ENCODE measurements around the gene DCST2.

Gene DCST2

DNA sequence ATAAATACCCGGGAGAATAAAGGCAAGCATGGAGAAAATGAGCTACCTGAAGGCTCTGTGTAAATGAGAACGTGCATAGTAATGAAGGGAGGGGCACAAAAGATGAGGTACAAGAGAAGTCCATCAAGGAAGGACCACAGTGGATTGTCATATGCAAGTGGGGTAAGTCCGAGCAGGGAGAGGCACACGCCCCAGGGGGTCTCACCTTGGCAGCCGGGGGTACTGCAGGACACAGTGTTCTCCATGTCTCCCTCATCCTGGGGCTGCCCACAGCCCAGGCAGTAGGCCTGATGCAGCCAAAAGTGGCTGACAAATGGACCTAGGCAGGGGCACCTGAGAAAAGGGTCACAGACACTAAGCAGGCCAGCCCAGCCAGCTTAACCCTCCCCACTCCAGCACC, 10.0 kb downstream of the DCST2 start:
- DNase-seq: no peak

DNA sequence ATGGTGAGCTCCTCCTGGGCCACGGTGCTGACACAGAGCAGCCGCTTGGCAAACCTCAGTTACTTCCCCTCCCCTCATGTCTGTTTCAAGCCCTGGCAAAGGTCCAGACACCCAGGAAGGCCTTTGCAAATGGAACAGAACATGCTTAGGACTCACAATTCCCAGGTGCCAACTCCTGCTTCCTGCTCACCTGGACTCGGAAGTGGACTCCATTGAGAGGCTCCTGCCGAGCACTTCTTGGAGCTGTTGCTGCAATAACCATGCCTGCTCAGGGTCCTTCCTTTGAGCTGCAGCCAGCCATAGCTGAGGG, 10.7 kb downstream of the DCST2 start:
- peak; percentile 74 for DNase-seq

DNA sequence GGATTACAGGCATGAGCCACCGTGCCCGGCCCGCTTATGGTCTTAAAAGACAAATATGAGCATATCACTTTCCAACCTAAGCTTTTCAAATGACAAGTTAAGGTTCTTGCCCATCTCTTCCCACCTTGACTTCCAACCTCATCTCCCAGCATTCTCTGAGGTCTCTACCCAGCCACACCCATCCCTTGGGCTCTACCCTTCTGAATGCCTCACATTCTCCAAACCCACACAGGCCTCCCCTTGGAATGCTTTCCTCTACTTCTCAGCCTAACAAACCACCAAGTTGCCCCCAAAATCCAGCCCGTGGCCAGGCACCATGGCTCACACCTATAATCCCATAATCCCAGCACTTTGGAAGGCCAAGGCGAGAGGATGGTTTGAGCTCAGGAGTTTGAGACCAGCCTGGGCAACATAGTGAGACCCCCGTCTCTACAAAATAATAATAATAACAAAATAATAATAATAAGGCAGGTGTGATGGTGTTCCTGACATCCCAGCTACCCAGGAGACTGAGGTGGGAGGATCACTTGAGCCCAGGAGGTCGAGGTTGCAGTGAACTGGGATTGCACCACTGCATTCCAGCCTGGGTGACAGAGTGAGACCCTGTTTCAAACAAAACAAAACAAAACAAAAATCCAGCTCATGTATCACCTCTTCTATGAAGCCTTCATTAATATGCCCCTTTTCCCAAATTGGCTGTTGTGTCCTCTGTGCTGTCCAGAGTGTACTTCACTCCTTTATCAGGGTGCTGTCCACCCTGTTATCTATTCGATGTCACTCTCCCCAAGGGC, 11.2 kb downstream of the DCST2 start:
- no peak for DNase-seq

DNA sequence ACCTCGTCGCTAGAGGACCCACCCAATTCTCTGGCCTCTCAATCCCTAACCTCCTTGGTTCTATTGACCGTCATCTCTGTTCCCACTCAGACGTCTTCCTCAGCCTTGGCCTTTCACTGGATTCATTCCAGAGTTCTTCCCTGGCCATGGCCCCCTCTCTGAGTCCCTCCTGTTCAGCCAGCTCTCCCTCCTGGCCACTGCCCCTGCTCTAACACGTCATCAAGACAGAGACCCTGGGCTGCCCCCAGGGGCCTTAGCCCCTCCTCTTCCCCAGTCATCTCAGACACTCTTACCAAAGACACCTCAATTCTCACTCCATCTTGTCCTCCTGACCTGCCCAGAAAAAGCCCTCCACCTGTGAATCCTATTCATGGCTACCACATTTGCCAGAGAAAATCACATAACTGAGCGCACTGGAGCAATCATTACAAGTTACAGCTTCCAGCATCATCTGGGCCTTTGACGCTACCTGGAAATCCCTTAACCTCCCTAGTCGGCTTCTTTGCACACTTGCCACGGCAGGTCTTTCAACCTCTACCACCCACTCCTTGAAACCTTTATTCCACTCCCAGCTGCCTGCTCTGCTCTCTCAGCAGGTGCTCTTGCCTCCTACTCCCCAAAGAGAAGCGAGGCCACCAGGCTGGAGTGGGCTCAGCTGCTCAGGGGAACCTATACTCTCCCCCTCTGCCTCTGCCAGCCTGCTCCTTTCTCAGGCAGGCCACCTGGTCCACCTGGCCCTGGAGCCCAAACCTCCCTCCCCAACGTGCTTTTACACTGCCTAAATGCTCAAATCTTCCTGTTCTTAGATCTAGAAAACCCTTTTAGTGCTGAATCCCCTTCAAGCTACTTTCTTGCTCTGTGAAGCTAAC, 14.0 kb downstream of the DCST2 start:
- no peak for DNase-seq

DNA sequence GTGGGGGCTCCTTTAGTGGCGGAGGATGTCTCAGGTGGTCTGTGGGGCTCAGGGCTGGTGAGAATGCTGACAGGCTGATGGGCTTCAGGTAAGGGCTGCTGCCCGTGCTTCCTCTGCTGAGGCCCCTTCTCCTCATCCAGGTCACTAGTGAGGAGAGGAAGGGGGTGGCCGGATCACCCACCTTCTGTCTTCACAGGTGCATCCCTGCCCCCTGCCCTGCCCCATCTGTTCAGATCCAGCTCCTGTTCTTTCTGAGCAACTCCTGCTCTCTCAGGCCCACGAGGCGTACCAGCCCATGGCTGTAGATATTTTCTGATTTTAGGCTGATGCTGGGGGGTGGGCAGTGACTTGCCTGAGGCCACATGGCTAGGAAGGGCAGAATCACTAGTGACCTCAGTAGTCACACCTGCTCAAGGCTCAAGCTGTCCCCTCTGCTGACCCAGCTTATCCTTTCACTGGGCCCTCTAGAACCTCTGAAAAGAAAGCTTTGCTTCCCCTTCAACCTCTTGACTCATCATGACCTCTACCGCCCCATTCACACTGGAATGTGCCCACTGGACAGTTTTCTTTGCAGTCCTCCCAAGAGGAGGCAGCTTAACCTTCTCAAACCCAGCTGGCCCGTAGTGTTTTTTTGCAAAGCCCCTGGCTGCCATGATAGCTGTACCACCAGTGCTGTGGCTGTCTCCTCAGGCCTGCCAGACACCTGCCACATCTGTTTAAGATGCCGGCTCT, 14.8 kb downstream of the DCST2 start:
- DNase-seq: no peak

DNA sequence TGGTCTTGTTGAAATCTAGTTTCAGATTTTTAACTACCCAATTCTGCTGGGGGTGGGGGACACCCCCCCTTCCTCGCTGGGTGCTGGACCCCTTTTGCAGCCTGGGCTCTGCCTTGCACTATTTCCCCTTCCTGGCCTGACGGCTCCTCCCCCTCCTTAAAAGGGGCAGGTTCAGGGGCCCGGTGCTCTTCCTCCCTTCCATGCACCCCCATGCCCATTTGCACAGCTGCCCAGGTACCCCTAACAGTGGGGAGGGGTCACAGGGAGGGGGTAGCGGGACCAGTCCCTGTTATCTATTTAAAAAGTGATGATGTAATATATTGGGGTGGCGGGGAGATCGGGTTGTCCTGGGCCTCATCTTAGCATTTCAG, 15.7 kb downstream of the DCST2 start:
- DNase-seq: no peak

DNA sequence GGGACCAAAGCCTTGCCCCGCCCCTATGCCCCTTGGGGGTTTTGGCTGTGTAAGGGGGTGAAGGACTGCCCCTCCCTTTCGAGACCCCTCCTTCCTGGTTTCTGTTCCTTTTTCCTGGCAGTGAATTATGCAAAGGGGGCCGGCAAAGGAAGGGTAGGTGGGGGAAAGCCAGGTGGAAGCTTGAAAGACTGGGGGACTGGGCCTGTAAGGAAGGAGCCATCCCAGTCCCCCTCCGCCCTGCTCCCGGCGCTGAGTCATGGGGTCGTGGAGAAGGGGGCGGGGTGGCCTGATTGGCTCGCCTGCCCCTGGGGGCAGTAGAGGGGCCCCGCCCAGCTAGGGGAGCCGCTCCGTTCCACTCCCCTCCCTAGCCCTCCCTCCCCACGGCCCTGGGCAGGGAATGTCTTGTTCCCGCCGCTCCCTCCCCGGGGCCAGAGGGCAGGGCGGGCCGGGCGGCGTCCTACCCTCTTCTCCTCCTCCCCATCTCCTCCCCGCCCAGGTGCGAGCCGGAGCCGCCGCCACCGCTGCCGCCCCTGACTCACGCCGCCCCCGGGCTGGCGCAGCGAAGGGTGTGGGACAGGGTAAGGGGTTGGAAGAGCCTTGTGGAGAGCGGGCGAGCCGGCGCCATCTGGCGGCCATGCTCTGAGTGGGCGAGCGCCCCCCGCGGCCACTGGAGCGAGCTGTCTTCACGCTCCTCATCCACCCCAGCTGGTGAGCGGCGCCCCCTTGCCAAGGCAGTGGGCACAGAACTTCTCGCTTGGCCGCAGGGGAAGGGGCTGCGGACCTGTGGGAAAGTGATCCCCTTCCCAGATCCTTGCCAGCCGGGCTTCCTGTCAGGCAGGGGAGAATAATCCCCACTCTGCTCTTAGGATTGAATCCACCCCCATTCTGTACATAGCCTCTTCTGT, 16.3 kb downstream of the DCST2 start:
- peak; percentile 71 for DNase-seq

DNA sequence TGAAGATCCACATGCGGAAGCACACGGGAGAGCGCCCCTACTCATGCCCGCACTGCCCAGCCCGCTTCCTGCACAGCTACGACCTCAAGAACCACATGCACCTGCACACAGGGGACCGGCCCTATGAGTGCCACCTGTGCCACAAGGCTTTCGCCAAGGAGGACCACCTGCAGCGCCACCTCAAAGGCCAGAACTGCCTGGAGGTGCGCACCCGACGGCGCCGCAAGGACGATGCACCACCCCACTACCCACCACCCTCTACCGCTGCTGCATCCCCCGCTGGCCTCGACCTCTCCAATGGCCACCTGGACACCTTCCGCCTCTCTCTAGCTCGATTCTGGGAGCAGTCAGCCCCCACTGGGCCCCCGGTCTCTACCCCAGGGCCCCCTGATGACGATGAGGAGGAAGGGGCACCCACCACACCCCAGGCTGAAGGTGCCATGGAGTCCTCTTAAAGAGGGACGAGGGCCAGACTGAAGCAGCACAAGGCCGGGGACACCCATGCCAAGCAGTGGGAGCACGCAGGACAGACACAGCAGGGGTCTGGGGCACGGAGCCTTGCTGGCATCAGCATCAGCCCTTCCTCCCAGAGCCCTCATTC, 17.2 kb downstream of the DCST2 start:
- DNase-seq: no peak

DNA sequence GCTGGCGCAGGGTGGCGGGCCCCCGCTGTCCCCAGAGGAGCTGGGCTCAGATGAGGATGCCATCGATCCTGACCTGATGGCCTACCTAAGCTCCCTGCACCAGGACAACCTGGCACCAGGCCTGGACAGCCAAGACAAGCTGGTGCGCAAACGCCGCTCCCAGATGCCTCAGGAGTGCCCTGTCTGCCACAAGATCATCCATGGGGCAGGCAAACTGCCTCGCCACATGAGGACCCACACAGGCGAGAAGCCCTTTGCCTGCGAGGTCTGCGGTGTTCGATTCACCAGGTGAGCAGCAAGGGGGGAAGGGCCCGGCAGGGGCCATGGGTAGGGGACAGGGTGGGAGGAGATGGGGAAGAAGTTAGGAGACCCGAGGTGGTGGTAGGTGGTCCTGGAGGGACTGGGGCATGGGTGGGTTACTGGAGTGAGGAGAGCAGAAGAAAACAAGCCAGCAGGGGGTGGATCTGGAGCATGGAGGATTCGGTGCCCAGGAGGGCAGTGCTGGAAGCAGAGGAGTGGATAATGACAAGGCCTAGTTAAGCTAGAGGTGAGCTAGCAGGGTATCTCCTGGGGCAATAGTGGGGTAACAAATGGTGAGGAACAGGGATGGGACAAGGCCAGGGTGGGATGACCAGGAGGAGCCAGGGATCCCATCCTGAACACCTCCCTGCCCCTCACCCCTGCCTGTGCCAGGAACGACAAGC, 17.9 kb downstream of the DCST2 start:
- no peak for DNase-seq

DNA sequence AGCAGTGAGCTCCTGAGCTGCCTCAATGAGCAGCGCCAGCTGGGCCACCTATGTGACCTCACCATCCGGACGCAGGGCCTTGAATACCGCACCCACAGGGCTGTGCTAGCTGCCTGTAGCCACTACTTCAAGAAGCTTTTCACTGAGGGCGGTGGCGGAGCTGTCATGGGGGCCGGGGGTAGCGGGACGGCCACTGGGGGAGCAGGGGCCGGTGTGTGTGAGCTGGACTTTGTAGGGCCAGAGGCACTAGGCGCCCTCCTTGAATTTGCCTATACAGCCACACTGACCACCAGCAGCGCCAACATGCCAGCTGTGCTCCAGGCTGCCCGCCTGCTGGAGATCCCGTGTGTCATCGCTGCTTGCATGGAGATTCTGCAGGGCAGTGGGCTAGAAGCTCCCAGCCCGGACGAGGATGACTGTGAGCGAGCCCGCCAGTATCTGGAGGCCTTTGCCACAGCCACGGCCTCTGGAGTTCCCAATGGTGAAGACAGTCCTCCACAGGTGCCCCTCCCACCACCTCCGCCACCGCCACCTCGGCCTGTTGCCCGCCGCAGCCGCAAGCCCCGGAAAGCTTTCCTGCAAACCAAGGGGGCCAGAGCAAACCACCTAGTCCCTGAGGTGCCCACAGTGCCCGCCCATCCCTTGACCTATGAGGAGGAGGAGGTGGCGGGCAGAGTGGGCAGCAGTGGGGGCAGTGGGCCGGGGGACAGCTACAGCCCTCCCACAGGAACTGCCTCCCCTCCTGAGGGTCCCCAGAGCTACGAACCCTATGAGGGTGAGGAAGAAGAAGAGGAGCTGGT, 18.7 kb downstream of the DCST2 start:
- no peak for DNase-seq

DNA sequence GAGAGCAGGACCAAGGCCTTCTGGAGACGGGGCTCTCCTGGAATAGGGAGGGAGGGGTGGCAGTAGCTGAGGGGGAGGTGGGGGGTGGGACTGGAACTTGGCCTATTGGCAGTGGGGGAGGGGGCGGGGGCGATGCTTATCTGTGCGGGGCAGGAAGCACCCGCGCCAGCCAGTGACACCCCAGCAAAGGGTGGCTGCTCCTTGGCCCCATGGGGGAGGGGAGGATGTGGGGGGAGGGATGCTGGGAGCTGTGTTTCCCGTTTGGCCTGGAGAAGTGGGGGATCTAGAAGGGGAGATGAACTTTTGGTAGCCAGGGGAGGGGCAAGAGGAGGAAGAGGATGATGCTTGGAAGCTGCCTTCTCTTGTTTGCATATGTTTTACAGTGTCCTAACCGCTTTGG, 19.9 kb downstream of the DCST2 start:
- no peak for DNase-seq

DNA sequence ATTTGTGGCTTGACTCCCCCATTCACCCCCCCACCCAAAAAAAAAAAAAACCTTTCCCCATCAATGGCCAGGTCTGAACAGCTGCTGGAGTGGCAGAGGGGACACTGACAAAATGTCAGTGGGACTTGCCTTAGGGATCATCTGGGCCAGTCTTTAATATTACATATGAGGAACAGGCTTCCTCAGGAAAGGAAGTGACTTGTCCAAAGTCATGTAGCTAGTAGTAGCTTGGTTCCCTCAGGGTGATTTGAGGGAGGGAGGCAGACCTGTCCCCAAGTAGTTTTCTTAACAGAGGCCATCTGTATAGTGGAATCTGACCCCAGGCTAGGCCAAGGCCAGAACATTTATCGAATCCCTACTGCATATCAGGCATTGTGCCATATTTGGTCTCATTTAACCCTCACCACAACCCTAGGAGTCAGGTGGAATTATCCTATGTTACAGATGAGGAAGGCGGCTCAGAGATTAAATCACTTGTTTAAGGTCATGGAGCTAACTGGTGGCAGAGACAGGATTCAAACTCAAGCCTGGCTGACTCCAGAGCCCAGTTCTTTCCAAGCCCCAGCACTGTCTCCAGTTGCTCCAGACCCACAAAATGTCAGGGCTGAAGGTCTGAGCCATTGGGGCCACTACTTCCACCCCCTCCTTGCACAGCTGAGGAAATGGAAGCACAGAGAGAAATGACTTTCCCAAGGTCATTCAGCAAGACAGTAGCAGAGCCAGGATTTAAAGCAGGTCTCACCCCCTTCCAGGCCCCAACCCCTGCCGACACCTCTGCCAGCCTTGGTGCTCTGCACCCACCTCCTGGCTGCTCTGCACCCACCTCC, 20.6 kb downstream of the DCST2 start:
- DNase-seq: no peak

DNA sequence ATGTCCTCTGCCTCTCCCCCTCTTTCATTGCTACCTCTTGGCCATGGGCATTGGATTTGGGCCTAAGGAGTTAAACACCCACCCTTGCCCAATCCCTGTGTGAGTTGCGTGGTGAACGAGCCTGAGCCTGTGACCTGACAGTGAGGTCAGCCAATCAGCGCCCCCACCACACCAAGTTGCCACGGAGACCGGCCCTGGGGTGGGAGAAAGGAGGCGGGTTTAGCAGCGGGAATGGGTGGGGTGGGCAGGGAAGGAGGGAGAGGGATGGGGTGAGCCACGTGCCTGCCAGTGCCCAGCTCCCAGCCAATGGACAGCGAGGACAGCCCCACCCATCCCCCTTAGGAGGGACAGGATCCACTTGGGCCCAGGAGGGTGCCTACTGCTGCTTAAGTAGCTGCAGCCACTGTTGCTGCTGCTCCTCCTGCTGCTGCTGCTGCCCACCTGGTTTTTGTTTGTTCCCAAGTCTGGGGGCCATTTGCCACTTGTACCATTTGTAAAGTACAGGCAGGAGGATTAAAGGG, 21.5 kb downstream of the DCST2 start:
- DNase-seq: no peak

DNA sequence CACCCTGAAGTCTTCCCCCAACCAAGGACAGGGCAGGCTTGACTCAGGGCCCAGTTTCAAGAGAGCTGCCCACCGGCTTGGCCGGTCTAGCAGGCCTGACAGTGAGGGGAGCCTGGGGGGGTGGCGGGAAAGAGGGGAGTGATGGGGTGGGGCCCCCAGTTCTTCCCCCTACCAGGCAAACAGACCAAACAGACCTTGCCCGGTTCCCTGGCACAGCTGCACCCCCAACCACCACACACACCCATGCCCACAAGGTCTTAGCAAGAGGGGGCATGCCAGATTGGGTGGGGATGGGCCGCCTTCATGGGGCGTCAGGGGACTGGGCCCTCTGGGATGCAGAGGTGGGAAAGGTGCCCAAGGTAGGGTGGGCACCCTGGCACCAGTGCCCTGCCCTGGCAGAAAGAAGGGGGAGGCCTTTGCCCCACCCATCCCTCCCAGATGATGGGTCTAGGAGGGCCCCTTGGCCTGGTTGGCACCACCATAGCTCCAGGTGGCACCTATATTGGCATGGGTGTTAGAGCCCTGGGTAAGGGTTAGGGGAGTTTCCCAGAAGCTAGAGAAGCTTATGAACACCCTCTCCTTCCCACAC, 22.1 kb downstream of the DCST2 start:
- DNase-seq: no peak

DNA sequence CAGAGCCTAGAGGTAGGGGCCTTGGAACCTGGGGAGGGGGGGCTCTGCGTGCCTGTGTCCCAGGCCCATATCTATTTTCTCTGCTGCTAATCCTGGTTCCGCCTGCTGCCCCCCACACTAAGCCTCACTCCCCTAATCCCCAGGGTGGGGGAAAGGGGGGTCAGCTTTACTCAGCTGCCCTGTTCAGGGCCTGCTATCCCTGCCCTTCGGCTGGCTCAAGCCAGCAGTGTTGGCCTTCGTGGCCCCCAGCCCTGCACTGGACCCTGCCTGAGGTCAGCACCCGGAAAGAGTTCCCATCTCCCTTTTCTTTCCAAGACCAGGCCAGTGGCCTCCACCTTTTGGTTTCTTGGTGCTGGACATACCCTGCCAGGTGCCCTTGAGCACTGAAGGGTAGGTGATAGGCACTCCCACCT, 22.6 kb downstream of the DCST2 start:
- DNase-seq: no peak

DNA sequence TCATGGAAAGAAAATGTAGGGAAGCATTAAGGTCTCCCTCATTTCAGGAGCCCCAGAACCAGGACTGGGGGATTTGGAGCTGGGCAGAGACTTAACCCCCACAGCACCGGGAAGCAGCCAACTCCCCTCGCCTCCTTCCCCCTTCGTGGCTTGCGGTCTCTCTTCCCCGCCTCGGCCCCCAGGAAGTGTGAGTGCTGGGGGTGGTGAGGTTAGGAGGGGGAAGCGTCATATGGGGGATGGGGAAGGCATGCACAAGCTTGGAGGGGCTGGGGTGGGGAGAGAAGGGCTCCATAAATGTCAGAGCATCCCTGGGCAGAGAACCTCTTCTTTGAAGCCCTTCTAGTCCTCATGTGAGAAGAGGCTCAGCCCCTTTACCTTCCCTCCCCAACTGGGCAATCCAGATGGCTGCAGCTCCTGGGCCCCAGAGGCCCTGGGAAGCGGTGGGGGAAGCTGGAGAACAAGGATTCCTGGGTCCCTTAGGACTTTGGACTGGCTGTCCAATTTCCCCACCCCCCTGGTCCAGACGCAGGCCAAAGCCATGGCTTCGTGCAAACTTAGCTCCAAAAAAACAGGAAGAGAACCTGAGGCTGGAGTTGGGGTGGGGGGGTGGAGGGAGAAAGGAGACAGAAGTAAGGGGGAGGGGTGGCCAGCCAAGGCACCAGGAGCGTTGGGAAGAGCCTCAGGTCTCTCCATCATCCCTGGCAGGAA, 23.2 kb downstream of the DCST2 start:
- no peak for DNase-seq

DNA sequence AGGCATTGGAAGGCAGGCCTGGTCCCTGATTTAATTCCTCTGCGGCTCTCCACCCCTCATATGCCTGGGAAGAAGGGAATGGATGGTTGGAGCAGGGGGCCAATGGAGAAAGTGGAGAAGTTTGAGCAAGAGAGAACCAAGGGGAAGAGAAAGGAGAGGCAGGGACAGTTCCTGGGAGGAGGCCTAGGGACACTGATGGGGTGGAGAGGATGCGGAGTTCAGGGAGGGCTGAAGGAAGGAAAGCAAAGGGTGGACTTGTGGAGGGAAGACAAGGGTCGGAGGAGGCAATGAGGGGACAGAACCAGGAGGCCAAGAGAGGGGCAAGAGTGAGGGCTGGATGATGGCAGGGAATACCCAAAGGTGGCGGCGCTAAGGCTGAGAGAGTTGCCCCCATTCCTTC, 23.8 kb downstream of the DCST2 start:
- DNase-seq: no peak

DNA sequence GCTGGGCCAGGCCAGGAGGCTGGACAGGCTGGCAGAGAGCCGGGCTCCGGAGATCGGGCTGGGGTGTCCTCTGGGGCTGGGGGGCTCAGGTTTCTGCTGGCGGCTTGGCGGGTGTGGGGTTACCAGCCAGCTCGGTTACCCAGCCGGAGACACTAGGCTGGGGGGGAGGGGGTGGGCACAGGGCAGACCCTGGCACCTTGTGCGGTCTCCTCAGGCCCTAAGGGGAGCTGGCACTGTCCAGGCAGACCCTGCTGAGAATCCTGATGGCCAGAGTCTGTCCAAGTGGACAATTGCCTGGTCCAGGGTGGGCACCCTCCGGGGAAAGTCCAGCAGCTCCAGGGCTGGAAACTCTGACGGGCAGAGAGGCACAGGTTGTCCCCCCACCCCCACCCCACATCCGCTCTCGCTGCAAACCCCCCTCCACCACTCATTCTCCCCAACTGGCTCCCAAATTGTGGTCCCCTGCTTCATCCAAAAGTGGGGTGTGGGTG, 24.3 kb downstream of the DCST2 start:
- no peak for DNase-seq

Data from NCI-H2029 (cell line).